NCI-H2196 treated with DMSO at 0.1 percent for 48 hours (cell line): Measurements from ENCODE around the gene SUSD4.

Source experiments
- DNase-seq: peaks from one replicate; lab custom pipeline; 2025; ENCODE audit not compliant: unreplicated experiment; lab: John Stamatoyannopoulos, UW

The SUSD4 gene

DNA sequence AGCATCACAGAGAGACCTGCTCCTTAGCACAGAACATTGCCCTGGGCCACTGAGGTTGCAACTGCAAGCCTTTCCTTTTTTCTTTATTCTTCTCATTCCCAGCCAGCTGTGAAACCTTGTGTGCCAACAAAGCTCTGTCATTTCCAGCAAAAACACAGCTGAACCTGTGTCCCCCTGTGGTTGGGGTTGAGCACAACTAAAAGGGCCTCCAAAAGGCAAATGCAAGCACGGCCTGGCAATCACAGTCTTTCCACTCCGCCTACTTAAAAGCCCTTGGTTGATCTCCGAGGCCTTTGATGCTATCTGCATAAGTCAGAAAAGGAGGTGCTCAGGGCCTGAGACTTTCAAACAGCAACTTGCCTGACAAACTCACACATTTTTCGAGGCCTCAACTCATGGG is 32.7 kb downstream of the SUSD4 start:
- no peak for DNase-seq

DNA sequence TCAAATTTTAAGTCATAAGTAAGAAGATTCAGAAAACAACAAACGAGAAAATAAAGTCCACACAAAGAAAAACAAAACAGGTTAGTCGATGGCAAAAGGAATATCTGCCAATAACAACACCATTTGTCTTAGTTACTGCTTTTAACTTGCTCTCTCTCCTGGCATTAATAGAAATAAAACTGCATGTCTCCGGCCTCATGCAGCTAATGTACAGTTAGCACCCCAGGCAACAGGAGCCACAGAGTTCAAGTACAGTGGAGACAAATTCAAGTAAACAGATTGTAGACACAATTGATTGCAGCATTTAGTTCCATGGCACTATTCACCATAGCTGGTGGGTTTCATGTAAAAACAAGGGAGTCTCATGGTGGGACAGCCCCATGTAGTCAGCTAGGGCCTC is 33.5 kb downstream of the SUSD4 start:
- no peak for DNase-seq

DNA sequence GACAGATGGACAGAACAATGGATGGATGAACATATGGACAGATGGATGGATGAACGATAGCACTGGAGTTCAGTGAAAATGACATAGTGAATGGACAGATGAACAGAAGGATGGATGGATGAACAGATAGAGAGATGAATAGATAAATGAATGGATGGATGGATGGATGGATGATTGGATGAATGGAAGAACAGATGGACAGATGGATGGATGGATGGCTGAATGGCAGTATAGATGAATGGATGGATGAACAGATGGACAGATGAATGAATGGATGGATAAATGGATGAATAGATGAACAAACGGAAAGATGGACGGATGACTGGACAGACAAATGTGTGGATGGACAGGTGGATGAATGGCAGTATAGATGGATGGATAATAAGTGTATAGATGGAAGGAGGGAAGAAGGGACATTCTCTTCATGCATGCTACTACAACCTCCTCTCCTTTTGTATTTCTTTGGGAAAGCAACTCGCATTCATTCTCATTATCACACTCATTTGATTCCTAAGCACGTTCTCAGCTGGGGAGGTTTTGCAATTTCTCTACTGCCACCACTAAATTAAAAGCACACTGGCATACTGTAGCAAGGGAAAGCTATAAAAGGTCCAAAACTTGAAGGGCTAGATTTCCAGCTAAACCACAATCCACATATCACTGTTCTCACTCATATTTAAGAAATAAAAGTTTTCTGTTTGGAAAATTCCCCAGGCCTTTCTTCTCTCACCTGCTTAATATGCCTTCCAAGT is 34.1 kb downstream of the SUSD4 start:
- DNase-seq, result no peak

DNA sequence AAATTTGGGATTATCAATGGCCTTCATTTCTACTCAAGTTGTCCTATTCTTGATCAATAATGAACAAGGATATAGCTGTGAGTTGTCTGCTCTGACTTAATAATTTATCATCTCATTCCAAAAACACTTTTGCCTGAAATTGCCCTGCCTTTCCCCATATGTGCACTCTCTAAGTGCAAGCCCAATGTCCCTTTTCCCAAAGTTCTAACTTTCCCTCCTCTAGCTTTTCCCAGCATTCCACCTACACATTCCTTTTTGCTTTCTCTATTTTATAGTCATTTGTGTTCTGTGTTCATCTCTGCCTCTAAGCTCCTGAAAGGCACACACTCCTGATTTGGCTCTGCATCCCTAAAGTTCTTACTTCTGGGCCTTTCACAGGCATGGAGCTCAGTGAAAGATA is 34.7 kb downstream of the SUSD4 start:
- no peak for DNase-seq

GRCh38 chr1:223328566-223328965 is 35.4 kb downstream of the SUSD4 start:
- DNase-seq, result no peak

DNA sequence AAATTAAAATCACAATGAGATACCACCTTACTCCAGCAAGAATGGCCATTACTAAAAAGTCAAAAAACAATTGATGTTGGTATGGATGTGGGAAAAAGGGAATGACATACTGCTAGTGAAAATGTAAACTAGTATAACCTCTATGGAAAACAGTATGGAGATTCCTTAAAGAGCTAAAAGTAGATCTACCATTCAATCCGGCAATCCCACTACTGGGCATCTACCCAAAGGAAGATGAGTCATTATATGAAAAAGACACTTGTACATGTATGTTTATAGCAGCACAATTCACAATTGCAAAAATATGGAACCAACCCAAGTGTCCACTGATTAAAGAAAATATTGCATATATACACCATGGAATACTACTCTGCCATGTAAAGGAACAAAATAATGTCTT is 37.2 kb downstream of the SUSD4 start:
- no peak for DNase-seq

DNA sequence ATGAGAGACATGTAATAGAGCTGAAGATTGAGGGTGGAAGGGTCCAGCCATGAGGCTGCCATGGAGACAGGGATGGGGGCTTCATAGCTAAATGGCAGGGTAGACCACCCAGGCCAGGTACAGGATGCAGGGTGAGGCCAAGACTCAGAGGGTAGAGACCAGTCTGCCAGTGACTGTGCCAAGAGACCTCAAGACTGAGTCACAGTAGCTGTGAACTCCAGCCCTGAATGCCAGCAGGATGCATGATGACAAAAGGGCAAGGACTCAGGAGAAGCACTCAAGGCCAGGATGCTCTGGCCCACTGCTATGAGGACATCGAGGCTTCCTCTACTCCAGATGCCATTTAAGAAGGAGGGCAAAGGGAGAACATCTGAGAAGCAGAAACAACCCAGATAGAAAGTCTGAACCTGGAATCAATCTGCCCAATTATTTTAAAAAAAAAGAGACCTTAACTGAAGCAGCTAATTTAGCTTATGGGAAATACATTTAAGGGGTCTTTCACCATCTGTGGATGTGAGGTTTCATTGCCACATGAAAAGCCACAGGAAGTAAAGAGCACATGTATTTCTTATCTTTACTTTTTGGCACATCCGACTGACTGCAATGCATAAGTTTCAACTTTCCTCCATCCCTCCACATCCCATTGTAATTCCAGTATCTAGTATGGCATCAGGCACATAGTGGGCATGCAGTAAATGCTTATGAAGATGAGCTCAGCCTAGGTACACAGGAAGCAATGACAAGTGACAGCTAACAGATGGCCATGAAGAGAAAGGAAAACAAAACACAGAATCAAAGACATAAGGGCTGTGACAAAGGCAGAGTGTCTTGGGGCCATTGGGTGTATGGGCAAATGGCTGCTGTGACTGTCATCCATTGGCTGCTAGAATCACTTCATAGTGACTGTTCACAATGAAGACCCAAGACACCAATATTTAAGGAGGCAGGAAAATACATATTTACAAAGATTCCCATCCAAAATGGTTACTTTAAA is 40.2 kb downstream of the SUSD4 start:
- DNase-seq, result no peak

- no peak for DNase-seq
Observed at GRCh38 chr1:223322868-223323267, 41.1 kb downstream of the SUSD4 start.

- no peak for DNase-seq
Observed at GRCh38 chr1:223320959-223321358, 43.0 kb downstream of the SUSD4 start.

- DNase-seq, result no peak
Observed at GRCh38 chr1:223319905-223320580, 43.9 kb downstream of the SUSD4 start.

GRCh38 chr1:223319398-223319797 is 44.6 kb downstream of the SUSD4 start:
- DNase-seq, result no peak

DNA sequence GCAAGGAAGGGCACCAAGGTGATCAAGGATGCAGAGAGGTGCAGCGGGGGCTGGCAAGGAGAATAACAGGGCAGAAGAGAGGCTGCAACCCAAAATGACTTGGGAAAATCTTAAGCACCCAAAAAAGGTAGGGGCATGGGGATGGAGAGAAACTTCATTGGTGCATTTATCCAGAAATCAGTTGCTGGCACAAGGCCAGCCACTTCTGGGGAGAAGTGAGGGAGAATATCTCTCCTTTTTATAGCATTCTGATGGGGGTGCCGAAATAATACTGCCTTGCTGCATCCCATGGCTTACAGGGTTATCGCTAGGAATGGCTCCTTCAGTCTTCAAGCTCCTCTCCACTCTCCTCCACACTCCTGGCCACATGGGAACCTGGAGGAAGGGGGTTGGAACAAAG is 47.9 kb downstream of the SUSD4 start:
- DNase-seq, result no peak

DNA sequence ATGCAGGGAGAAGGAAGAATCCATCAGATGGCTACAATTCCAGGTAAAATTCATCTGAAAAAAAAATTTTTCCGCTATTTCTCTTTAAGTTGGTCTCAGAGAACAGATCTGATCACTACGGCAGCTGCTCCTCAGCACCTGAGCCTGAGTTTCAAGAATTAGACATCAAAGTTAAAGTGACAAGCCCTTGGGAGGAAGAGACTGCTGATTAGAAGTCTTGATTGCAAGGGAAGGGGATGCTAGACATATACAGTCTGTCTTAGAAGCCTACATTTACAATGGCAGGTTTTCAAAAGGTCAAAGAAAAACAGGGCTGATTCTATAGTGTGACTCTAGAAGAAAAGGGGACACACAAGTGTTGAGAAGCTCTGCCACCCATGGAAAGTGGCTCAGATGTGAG is 48.3 kb downstream of the SUSD4 start:
- no peak for DNase-seq

DNA sequence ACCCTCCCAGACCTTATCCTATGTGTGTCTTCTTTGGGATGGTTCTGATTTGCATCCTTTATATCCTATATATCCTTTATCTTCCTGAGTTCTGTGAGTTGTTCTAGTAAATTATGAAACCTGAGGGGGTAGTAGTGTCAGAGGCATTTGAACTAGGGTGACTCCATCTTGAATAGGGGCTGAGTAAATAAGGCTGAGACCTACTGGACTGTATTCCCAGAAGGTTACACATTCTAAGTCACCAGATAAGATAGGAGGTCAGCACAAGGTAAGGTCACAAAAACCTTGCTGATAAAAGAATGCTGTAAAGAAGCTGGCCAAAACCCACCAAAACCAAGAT is 50.6 kb downstream of the SUSD4 start:
- DNase-seq, result no peak

GRCh38 chr1:223312705-223313414 is 51.1 kb downstream of the SUSD4 start:
- no peak for DNase-seq

DNA sequence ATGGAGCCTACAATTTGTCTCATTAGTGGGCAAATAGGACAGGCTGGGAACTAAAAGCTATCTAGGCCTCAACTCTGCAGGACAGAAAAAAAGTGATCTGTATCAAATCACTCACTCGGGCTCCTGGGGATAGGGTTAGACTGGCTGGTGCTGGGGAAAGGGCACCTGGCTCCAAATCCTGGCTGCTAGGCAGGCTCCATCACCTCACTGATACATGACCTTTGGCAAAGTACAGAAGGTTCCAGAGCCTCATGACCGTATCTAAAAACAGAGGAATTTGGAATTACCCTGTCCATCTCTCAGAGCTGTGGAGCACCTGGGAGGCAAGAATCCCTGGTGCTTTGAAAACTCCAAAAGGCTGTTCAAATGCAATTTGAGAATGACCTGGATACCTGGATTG is 51.7 kb downstream of the SUSD4 start:
- no peak for DNase-seq

- DNase-seq, result no peak
Observed at GRCh38 chr1:223311826-223312225, 52.1 kb downstream of the SUSD4 start.

- DNase-seq, result no peak
Observed at GRCh38 chr1:223308136-223308535, 55.8 kb downstream of the SUSD4 start.

- no peak for DNase-seq
Observed at GRCh38 chr1:223307544-223307943, 56.4 kb downstream of the SUSD4 start.

DNA sequence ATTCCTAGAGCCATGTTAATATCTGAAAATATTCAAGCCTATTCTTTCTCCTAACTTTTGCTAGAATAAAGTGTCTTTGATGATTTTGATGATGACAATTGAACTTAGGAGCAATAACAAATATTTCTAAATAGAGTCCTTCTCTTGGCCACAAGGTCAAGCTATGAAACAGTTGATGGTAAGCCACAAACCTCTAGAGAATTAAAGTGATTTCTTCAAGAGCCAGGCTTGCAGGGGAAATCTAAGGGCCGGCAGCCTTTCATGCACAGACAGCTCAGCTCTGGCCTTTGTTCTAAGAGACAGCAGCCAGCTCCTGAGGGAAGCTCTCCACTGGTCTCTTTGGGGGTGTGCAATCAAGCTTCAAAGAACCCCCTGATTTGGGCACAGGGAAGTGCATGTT is 59.0 kb downstream of the SUSD4 start:
- no peak for DNase-seq

DNA sequence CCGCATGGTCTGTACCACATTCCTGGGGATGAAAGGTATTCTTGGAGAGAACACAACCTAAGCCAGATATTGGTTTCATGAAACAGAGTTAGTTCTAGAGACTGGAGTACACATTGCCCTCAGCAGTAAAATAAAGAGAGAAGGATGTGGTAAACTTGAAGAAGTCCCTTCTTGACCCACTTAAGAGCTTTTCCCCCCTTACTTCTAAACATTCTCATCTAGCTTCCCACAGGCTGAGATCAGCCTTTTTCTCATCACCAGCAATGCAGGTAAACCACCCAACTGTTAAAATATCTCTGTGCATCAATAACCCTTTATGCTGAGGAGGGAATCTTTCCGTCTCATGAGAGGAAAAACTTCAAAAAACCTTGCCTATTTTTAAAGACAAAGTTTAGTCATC is 62.6 kb downstream of the SUSD4 start:
- no peak for DNase-seq
